Vagina (tissue), 2 donors: ENCODE results near the gene SLC15A4. TPM values are rescaled to one million over a fixed set of nuclear protein-coding genes. Genes with fewer than 3 reads are reported as not detected.

ENCODE experiments used
- DNase-seq, 2 donors: peaks; one replicate each; pipeline ENCODE4 v3.0.0-alpha.2; 2017; ENCODE audit errors: extremely low spot score in 2 of 2
- H3K27ac ChIP-seq: fragments of 200-600 bp; sonication (generic); one replicate; pipeline ENCODE4 v1.5.1; 2019
- H3K27me3 ChIP-seq: fragments of 200-600 bp; sonication (generic); one replicate; pipeline ENCODE4 v1.5.1; 2019
- H3K36me3 ChIP-seq, 2 donors: fragments of 200-600 bp; sonication (generic); one replicate each; pipeline ENCODE4 v1.5.1; 2017 to 2019
- H3K4me1 ChIP-seq: fragments of 200-600 bp; sonication (generic); one replicate; pipeline ENCODE4 v1.5.1; 2019
- H3K4me3 ChIP-seq, 2 donors: fragments of 200-600 bp; sonication (generic); 1 replicate in 1 of 2; 2 replicates in 1 of 2; pipeline ENCODE4 v1.5.1; 2016 to 2019
- H3K9me3 ChIP-seq: fragments of 200-600 bp; sonication (generic); one replicate; pipeline ENCODE4 v1.5.1; 2019
- CTCF ChIP-seq, 3 experiments: fragments of 450-650 bp in 2 of 3; fragments of 200-600 bp in 1 of 3; sonication (generic) in 1 of 3; IDR thresholded peaks; one replicate each; pipeline ENCODE4 v1.5.1; 2017 to 2019; ENCODE audit warnings: antibody characterized with exemption in 3 of 3, mild to moderate bottlenecking in 2 of 3, moderate library complexity in 2 of 3
- POLR2A ChIP-seq, 2 donors: fragments of 450-650 bp; IDR thresholded peaks; one replicate each; pipeline ENCODE4 v1.6.1; 2017; ENCODE audit warnings: antibody characterized with exemption in 2 of 2, mild to moderate bottlenecking in 2 of 2, moderate library complexity in 2 of 2
- POLR2AphosphoS5 ChIP-seq, 2 donors: sonication (generic); formaldehyde crosslinking; IDR thresholded peaks; one replicate each; pipeline ENCODE4 v1.9.0; 2017; ENCODE audit warnings: antibody characterized with exemption in 2 of 2, mild to moderate bottlenecking in 2 of 2, low read depth in 1 of 2; ENCODE audit not compliant: insufficient read depth in 1 of 2
- intact Hi-C: fragments of 100-400 bp; cut with DNase I; formaldehyde crosslinking; loops from one replicate; pipeline ENCODE4 v1.15.1; 2023
- total RNA-seq: library from RNA; depleted of rRNA; stranded (reverse); fragments of >200 nt; gene quantifications from one replicate; pipeline ENCODE4 v1.2.3, GENCODE V29; 2016

SLC15A4 gene
- total RNA-seq, 1 donor from 2014 or later = 36.1 TPM

GRCh38 chr12:128793701-128794100, 30.1 kb downstream of the SLC15A4 start:
- peaks cover 0 to 61% of the 10 kb centered on the region in 2 donors for H3K36me3 ChIP-seq
- no peak for DNase-seq
- intact Hi-C loops = no loop called here
- H3K9me3 ChIP-seq = no peaks in the 10 kb centered on the region
- TF ChIP-seq POLR2A (IDR thresholded peaks at IDR 0.05) (no peak), POLR2AphosphoS5 (IDR thresholded peaks at IDR 0.05; ENCODE audit: insufficient read depth in 1 of 2, low read depth in 1 of 2) (no peak), CTCF (IDR thresholded peaks at IDR 0.05) (no peak)
- H3K27me3 ChIP-seq = no peaks in the 10 kb centered on the region
- H3K4me3 ChIP-seq = no peak overlapping the region
- no peak overlapping the region for H3K27ac ChIP-seq
- H3K4me1 ChIP-seq = peaks cover 13% of the 10 kb centered on the region

- Histone ChIP-seq H3K27me3 (no peaks in the 10 kb centered on the region), H3K9me3 (no peaks in the 10 kb centered on the region), H3K36me3 (peaks cover 0 to 53% of the 10 kb centered on the region in 2 donors), H3K27ac (no peak overlapping the region), H3K4me1 (peaks cover 17% of the 10 kb centered on the region), H3K4me3 (no peak overlapping the region)
- intact Hi-C loops = no loop called here
- no peak for DNase-seq
- TF ChIP-seq CTCF (IDR thresholded peaks at IDR 0.05) = no peak
- TF ChIP-seq POLR2AphosphoS5 (IDR thresholded peaks at IDR 0.05; ENCODE audit: insufficient read depth in 1 of 2, low read depth in 1 of 2) = no peak
- TF ChIP-seq POLR2A (IDR thresholded peaks at IDR 0.05) = no peak
Observed at GRCh38 chr12:128792881-128793280, 30.9 kb downstream of the SLC15A4 start.

GRCh38 chr12:128792398-128792797, 31.4 kb downstream of the SLC15A4 start:
- Histone ChIP-seq H3K27me3 (no peaks in the 10 kb centered on the region), H3K27ac (no peak overlapping the region), H3K4me1 (peaks cover 19% of the 10 kb centered on the region), H3K4me3 (no peak overlapping the region), H3K36me3 (peaks cover 0 to 48% of the 10 kb centered on the region in 2 donors), H3K9me3 (no peaks in the 10 kb centered on the region)
- TF ChIP-seq CTCF (IDR thresholded peaks at IDR 0.05) = no peak
- TF ChIP-seq POLR2A (IDR thresholded peaks at IDR 0.05) = no peak
- no peak for TF ChIP-seq POLR2AphosphoS5 (IDR thresholded peaks at IDR 0.05; ENCODE audit: insufficient read depth in 1 of 2, low read depth in 1 of 2)
- intact Hi-C loops = no loop called here
- DNase-seq = no peak

GRCh38 chr12:128791395-128792322, 32.1 kb downstream of the SLC15A4 start:
- peak in 1 of 2 donors; percentile 91 for DNase-seq
- intact Hi-C loops = loop anchor here (2.0 kb wide), 1 partner anchor 141 kb away; no protein-coding TSS in a partner anchor
- no peak overlapping the region for H3K4me3 ChIP-seq
- H3K36me3 ChIP-seq = peaks cover 0 to 41% of the 10 kb centered on the region in 2 donors
- TF ChIP-seq CTCF (IDR thresholded peaks at IDR 0.05) = no peak
- TF ChIP-seq POLR2A (IDR thresholded peaks at IDR 0.05) = no peak
- TF ChIP-seq POLR2AphosphoS5 (IDR thresholded peaks at IDR 0.05; ENCODE audit: insufficient read depth in 1 of 2, low read depth in 1 of 2) = no peak
- H3K27ac ChIP-seq = peak overlapping the region; percentile 36
- H3K9me3 ChIP-seq = no peaks in the 10 kb centered on the region
- no peaks in the 10 kb centered on the region for H3K27me3 ChIP-seq
- peaks cover 19% of the 10 kb centered on the region for H3K4me1 ChIP-seq
